Activated B cell treated with CpG ODN at 0.5 μM for 24 hours (primary cell): ENCODE data around the gene PTGR1. TPM values are rescaled to one million over a fixed set of nuclear protein-coding genes. Genes with fewer than 3 reads are reported as not detected.

ENCODE experiments used
- ATAC-seq: fragments of 200-7000 bp; cut with Tn5 transposase; one replicate; pipeline ENCODE4 v1.10.0; 2021; ENCODE audit warnings: low read depth, mild to moderate bottlenecking, moderate library complexity
- CTCF ChIA-PET: fragments of 350-600 bp; sonication (Branson Sonifier 250); formaldehyde crosslinking; loops from one replicate; lab custom pipeline; 2021; ENCODE audit warnings: antibody characterized with exemption; lab: Charles Lee
- POLR2A ChIA-PET: fragments of 350-600 bp; sonication (Branson Sonifier 250); formaldehyde crosslinking; loops from one replicate; lab custom pipeline; 2021; ENCODE audit warnings: antibody characterized with exemption; lab: Charles Lee
- DNase-seq: peaks from one replicate; pipeline ENCODE4 v3.0.0; 2022
- H3K27ac Mint-ChIP-seq: one replicate; pipeline ENCODE4 v1.8.0; 2020; ENCODE audit warnings: mixed read lengths
- H3K27me3 Mint-ChIP-seq: one replicate; pipeline ENCODE4 v1.8.0; 2021; ENCODE audit warnings: mixed read lengths
- H3K36me3 Mint-ChIP-seq: one replicate; pipeline ENCODE4 v1.8.0; 2021; ENCODE audit warnings: low read depth, mixed read lengths
- H3K4me1 Mint-ChIP-seq: one replicate; pipeline ENCODE4 v1.8.0; 2021; ENCODE audit warnings: mixed read lengths
- H3K4me3 Mint-ChIP-seq: one replicate; pipeline ENCODE4 v1.8.0; 2020; ENCODE audit warnings: mild to moderate bottlenecking, mixed read lengths
- H3K9me3 Mint-ChIP-seq: one replicate; pipeline ENCODE4 v1.8.0; 2020; ENCODE audit warnings: mixed read lengths
- intact Hi-C: fragments of 100-400 bp; cut with micrococcal nuclease; formaldehyde crosslinking; loops from one replicate; pipeline ENCODE4 v1.15.1; 2024
- total RNA-seq: library from RNA; stranded (reverse); gene quantifications from 2 replicates; pipeline ENCODE4 v1.2.3, GENCODE V29; 2022
- TF ChIP-seq, protein P1 (sequence below): fragments of 200-600 bp; IDR thresholded peaks from one replicate; pipeline ENCODE4 v1.8.0; 2022; ENCODE audit warnings: antibody characterized with exemption, mild to moderate bottlenecking

Gene PTGR1
- total RNA-seq, 1 donor from 2014 or later = 0.35 TPM

DNA sequence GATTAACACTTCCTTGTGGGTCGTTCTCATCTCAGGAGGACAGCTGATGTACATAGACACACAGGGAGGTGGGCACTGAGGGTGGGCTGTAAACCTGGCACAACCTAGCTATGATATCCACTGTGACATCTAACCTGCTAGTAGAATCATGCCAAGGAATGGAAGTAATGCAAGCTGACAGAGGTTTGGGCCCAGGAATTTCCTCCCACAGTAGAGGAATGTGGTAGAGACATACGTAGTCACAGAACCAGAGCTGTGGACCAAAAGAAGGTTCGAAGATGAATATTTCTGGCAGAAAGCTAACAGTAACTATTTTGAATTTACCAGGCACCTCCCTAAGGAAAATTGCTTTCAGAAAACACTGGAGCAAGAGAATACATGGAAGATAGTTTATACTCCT, 16.5 kb upstream of the PTGR1 start:
- intact Hi-C loops = no loop called here
- Mint-ChIP-seq H3K4me1 (no peaks in the 10 kb centered on the region), H3K4me3 (no peak overlapping the region), H3K36me3 (no peaks in the 10 kb centered on the region), H3K27ac (no peak overlapping the region), H3K9me3 (no peaks in the 10 kb centered on the region), H3K27me3 (peaks cover 25% of the 10 kb centered on the region)
- ATAC-seq (no peak), DNase-seq (no peak)
- ChIA-PET POLR2A (interaction anchor here (0.6 kb wide), 1 partner anchor 17 kb away, joined by 3 read pairs; no protein-coding TSS in a partner anchor), CTCF (no interaction called here)
- TF ChIP-seq, protein P1, sequence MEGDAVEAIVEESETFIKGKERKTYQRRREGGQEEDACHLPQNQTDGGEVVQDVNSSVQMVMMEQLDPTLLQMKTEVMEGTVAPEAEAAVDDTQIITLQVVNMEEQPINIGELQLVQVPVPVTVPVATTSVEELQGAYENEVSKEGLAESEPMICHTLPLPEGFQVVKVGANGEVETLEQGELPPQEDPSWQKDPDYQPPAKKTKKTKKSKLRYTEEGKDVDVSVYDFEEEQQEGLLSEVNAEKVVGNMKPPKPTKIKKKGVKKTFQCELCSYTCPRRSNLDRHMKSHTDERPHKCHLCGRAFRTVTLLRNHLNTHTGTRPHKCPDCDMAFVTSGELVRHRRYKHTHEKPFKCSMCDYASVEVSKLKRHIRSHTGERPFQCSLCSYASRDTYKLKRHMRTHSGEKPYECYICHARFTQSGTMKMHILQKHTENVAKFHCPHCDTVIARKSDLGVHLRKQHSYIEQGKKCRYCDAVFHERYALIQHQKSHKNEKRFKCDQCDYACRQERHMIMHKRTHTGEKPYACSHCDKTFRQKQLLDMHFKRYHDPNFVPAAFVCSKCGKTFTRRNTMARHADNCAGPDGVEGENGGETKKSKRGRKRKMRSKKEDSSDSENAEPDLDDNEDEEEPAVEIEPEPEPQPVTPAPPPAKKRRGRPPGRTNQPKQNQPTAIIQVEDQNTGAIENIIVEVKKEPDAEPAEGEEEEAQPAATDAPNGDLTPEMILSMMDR = no peak

DNA sequence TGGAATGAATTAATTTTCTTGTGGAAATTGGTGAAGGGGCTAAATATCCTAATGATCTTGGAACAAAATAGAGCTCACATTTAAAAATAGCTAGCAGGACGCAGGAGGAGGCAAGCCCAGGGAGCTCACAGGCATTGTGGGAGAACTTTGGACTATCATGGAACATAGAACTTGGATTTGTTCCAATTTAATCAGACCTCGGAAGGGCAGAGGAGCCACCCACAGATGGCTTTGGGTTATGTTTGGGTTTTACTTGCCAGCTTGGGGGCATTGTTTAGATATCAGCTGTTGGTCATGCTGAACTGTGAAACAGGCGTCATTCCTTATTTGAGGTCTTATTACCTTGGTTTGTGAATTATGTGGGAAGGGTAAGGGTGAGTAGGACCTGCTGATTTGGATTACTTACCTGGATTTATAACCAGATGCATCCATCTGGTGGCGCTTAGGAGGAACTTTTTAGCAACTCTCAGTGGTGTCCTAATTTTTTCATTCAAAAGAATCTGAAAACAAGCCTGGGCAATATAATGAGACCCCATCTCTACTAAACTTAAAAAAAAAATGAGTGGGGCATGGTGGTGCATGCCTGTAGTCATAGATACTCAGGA, 14.1 kb upstream of the PTGR1 start:
- ATAC-seq (no peak), DNase-seq (no peak)
- Mint-ChIP-seq H3K27me3 (peaks cover 40% of the 10 kb centered on the region), H3K4me3 (no peak overlapping the region), H3K9me3 (no peaks in the 10 kb centered on the region), H3K4me1 (no peaks in the 10 kb centered on the region), H3K36me3 (no peaks in the 10 kb centered on the region), H3K27ac (no peak overlapping the region)
- ChIA-PET CTCF (no interaction called here), POLR2A (no interaction called here)
- intact Hi-C loops = no loop called here
- TF ChIP-seq, protein P1 = no peak

DNA sequence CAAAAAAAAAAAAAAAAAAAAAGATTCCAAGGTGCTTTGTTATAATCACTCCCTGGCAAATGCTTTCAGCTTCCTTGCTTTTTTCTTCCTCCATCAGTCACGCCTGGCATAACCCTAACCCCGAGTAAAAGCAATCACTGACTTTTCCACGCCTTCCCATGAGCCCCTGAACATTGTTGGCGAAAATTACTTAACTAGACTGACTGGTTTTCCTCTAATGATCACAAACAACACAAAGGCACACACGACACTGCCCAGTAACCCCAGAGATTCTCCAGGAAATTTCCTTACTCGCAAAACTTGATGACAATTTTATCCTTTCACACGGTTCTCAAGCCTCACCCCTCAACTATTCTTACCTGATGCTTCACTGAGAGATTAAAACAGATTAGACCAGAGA, 11.4 kb upstream of the PTGR1 start:
- CTCF ChIA-PET = no interaction called here
- POLR2A ChIA-PET = no interaction called here

DNA sequence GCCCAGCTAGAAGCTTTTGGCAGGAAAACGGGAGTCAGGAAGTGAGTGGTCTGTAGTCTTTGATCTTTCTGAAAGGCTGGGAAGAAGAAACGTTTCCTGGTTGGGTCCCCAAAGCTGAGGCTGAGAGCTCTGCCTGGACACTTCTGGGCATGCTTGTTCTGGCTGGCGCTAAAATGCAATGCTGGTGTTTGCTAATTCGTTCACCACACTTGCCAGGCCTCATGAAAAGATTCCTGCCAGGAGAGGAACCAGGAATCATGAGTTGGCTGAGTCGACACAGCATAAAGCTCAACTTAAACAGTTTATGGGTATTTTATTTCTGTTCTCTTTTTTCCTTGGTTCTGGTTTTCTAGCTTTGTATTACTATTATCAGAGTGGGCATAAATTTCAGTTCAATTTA, 10.7 kb upstream of the PTGR1 start:
- CTCF ChIA-PET = no interaction called here
- no peak overlapping the region for H3K27ac Mint-ChIP-seq

More for the DNA sequence above, 11.4 kb upstream of the PTGR1 start:
- TF ChIP-seq, protein P1 = no peak
- H3K4me3 Mint-ChIP-seq = no peak overlapping the region
- H3K27ac Mint-ChIP-seq = no peak overlapping the region
- no peaks in the 10 kb centered on the region for H3K4me1 Mint-ChIP-seq
- H3K9me3 Mint-ChIP-seq = no peaks in the 10 kb centered on the region
- DNase-seq (no peak), ATAC-seq (no peak)
- no peaks in the 10 kb centered on the region for H3K36me3 Mint-ChIP-seq
- intact Hi-C loops = no loop called here
- H3K27me3 Mint-ChIP-seq = peaks cover 40% of the 10 kb centered on the region

DNA sequence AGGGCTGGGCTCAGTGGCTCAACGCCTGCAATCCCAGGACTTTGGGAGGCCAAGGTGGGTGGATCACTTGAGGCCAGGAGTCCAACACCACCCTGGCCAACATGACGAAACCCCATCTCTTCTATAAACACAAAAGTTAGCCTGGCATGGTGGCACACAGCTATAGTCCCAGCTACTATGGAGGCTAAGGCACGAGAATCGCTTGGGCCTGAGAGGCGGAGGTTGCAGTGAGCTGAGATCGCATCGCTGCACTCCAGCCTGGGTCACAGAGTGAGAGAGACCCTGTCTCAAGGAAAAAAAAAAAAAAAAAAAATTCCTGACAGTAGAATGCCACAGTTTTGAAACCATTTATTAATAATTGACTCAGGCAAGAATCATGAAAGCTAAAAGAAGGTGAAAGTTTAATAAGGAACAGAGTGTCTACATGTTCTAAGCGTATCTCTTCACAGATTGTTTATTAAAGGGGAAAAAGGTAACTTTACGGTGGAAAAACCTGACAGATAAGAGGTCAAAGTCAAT, 5.7 kb upstream of the PTGR1 start:
- intact Hi-C loops = no loop called here
- Mint-ChIP-seq H3K9me3 (no peaks in the 10 kb centered on the region), H3K4me3 (no peak overlapping the region), H3K36me3 (no peaks in the 10 kb centered on the region), H3K27me3 (peaks cover 17% of the 10 kb centered on the region), H3K4me1 (no peaks in the 10 kb centered on the region), H3K27ac (no peak overlapping the region)
- DNase-seq (no peak), ATAC-seq (no peak)
- TF ChIP-seq, protein P1 = no peak
- POLR2A ChIA-PET = no interaction called here
- CTCF ChIA-PET = no interaction called here

More for the DNA sequence above, 10.7 kb upstream of the PTGR1 start:
- POLR2A ChIA-PET = no interaction called here
- Mint-ChIP-seq H3K27me3 (peaks cover 39% of the 10 kb centered on the region), H3K4me1 (no peaks in the 10 kb centered on the region), H3K36me3 (no peaks in the 10 kb centered on the region), H3K4me3 (no peak overlapping the region), H3K9me3 (no peaks in the 10 kb centered on the region)
- intact Hi-C loops = no loop called here
- no peak for DNase-seq
- no peak for ATAC-seq
- TF ChIP-seq, protein P1 = no peak
